C4-2B (cell line): ENCODE results near the gene UTF1.

Source experiments
- CTCF ChIP-seq: fragments of 450-650 bp; conservative IDR thresholded peaks from 2 replicates; pipeline ENCODE4 v1.5.1; 2017; ENCODE audit warnings: mild to moderate bottlenecking
- ZFX ChIP-seq: fragments of 450-650 bp; IDR thresholded peaks from 2 replicates; pipeline ENCODE4 v1.6.1; 2017

GRCh38 chr10:133210398-133211140, 19.4 kb upstream of the UTF1 start:
- TF ChIP-seq CTCF (no peak), ZFX (no peak)
